Measurements from ENCODE around the gene BTBD9. TPM values are rescaled to one million over a fixed set of nuclear protein-coding genes. Genes with fewer than 3 reads are reported as not detected.

Gene BTBD9
- total and polyA plus RNA-seq, 2 experiments from 2014 or later = 8.4 to 10.1 TPM

DNA sequence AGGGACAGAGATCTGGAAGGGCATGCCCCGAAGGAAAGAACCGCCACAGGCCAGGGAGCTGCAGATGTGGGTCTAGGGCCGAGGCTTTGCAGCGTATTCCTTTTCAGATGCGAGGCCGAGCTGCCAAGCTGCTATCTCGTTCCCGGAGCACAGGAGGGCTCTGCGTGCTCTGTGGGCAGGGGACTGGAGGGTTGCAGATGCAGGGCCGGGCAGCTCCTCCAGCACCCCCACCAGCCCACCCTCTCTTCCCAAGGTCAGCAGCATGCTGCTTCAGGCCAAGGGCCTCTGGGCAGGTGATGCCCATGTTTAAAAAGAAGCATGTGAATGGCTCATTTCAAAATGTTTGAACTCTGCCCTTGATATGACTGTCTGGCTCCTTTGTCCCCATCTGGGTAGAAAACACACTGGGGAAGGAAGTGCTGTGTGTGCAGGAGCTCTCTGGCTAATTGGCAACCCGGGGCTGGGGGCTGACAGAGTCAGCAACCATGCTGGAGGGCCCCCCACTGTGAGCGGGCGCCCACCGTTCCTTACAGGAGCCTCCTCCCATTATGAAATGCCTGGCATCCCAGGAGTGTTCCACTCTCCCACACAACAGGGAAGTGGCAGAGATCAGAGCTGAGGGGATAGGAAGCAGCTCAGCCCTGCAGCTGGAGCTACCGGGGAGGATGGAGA is 466.9 kb downstream of the BTBD9 start:
- H3K36me3 ChIP-seq = no peaks in the 10 kb centered on the region
- TF ChIP-seq, protein P1, sequence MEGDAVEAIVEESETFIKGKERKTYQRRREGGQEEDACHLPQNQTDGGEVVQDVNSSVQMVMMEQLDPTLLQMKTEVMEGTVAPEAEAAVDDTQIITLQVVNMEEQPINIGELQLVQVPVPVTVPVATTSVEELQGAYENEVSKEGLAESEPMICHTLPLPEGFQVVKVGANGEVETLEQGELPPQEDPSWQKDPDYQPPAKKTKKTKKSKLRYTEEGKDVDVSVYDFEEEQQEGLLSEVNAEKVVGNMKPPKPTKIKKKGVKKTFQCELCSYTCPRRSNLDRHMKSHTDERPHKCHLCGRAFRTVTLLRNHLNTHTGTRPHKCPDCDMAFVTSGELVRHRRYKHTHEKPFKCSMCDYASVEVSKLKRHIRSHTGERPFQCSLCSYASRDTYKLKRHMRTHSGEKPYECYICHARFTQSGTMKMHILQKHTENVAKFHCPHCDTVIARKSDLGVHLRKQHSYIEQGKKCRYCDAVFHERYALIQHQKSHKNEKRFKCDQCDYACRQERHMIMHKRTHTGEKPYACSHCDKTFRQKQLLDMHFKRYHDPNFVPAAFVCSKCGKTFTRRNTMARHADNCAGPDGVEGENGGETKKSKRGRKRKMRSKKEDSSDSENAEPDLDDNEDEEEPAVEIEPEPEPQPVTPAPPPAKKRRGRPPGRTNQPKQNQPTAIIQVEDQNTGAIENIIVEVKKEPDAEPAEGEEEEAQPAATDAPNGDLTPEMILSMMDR (IDR thresholded peaks at IDR 0.05; ENCODE audit: low read depth, low read length) = no peak
- no peaks in the 10 kb centered on the region for H3K27me3 ChIP-seq
- no peaks in the 10 kb centered on the region for H3K9me3 ChIP-seq (ENCODE audit: low read depth)
- peaks cover 10% of the 10 kb centered on the region for H3K4me1 ChIP-seq (ENCODE audit: low read depth)
- no peak overlapping the region for H3K27ac ChIP-seq
- no peak for DNase-seq (ENCODE audit: low read depth in 1 of 2, low spot score in 1 of 2)
- H3K4me3 ChIP-seq = no peak overlapping the region

DNA sequence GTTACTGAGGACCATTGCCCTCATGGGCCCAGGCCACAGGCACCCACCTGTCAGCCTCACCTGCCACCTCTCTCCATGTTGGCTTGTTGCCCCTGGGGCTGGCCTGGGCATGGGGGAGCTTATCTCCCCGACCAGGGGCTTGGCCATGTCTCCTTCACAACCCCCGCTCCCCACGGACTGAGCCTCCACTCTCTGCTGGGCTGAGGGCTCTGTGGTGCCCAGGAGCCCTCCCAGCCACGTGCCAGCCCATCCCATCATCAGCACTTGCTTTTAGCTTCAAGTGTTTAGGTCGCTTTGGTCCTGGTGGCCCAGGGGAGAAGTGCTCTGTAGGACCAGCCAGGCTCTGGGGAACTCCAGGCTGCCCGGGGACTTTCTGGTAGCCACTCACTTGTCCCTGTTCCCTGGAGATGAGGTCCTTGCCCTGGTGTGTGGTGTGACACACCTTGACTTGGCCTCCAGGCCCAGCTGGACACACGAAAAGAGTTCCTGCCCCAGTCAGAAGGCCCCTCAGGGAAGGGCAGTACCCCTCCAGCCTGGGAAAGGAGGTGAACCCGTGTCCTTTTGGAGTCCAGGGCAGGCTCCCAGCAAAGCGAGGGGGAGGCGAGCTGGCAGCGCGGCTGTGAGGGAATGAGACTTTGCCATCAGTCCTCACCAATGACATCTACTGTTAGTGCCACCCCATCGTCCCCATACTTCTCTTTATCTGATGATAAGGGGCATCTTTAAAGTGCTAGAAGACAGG is 467.6 kb downstream of the BTBD9 start:
- H3K27me3 ChIP-seq = no peaks in the 10 kb centered on the region
- DNase-seq (ENCODE audit: low read depth in 1 of 2, low spot score in 1 of 2) = no peak
- H3K27ac ChIP-seq = no peak overlapping the region
- no peaks in the 10 kb centered on the region for H3K36me3 ChIP-seq
- H3K4me1 ChIP-seq (ENCODE audit: low read depth) = peaks cover 4% of the 10 kb centered on the region
- no peaks in the 10 kb centered on the region for H3K9me3 ChIP-seq (ENCODE audit: low read depth)
- TF ChIP-seq, protein P1 (IDR thresholded peaks at IDR 0.05; ENCODE audit: low read depth, low read length) = no peak
- H3K4me3 ChIP-seq = no peak overlapping the region

DNA sequence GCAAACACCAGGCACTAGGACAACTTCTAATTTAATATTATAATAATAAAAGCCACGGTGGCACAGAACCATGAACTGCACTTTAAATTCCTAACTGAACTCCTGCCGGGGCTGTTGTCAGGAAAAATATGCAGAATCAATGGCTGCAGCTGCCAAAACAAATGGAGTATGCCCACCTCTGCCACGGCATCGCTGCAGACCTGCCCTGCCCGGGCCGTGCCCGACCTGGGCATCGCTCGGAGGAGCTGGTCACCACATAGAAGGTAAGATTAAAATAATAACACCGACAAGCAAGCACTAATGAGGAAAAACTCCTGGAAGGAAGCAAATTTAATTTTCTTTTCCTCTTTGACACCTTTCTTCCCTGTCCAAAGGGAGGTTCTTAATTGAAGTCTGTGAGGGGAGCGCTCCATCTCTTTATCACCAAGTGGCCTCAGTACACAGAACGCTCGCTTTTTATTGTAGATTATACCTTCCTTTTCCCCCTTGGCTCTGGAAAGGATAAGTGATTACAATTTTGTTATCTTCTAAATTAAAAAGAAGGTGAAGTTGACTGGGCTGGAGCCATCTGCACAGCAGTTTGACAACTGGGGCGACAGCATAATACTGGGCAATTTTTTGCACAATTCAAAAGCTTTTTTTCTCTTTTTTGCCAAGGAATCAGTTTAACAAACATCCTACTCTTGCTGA is 468.9 kb downstream of the BTBD9 start:
- H3K27ac ChIP-seq = no peak overlapping the region
- no peaks in the 10 kb centered on the region for H3K27me3 ChIP-seq
- no peaks in the 10 kb centered on the region for H3K9me3 ChIP-seq (ENCODE audit: low read depth)
- H3K4me3 ChIP-seq = no peak overlapping the region
- TF ChIP-seq, protein P1 (IDR thresholded peaks at IDR 0.05; ENCODE audit: low read depth, low read length) = no peak
- H3K4me1 ChIP-seq (ENCODE audit: low read depth) = no peaks in the 10 kb centered on the region
- no peaks in the 10 kb centered on the region for H3K36me3 ChIP-seq
- no peak for DNase-seq (ENCODE audit: low read depth in 1 of 2, low spot score in 1 of 2)

DNA sequence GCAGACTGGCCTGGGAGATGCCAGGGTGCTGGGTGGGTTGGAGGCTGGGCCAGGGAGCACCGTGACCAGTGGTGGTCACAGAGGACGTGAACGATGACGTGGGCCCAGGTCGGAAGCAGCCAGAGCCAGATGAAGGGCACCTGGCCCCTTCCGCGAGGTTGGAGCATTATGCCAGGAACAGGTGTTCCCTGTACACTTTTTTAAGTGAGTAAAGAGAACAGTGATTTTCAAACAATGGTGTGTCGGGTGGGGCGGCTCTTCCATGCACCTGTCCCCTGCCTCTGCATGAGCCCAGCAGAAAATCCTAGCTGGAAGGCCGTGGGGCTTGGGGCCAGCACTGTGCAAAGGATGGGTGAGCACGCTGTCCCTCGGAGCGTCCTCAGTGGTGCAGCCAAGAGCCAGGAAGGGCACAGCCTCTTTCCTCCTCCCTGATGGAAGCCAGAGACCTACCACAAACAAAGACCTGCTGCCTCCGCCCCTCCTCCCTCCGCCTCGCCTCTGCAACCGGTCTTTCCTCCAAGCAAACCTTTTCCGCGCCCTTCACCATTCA is 469.7 kb downstream of the BTBD9 start:
- Histone ChIP-seq H3K9me3 (ENCODE audit: low read depth) (no peaks in the 10 kb centered on the region), H3K4me1 (ENCODE audit: low read depth) (no peaks in the 10 kb centered on the region), H3K27me3 (no peaks in the 10 kb centered on the region), H3K4me3 (no peak overlapping the region), H3K36me3 (no peaks in the 10 kb centered on the region), H3K27ac (no peak overlapping the region)
- DNase-seq (ENCODE audit: low read depth in 1 of 2, low spot score in 1 of 2) = no peak
- TF ChIP-seq, protein P1 (IDR thresholded peaks at IDR 0.05; ENCODE audit: low read depth, low read length) = no peak

DNA sequence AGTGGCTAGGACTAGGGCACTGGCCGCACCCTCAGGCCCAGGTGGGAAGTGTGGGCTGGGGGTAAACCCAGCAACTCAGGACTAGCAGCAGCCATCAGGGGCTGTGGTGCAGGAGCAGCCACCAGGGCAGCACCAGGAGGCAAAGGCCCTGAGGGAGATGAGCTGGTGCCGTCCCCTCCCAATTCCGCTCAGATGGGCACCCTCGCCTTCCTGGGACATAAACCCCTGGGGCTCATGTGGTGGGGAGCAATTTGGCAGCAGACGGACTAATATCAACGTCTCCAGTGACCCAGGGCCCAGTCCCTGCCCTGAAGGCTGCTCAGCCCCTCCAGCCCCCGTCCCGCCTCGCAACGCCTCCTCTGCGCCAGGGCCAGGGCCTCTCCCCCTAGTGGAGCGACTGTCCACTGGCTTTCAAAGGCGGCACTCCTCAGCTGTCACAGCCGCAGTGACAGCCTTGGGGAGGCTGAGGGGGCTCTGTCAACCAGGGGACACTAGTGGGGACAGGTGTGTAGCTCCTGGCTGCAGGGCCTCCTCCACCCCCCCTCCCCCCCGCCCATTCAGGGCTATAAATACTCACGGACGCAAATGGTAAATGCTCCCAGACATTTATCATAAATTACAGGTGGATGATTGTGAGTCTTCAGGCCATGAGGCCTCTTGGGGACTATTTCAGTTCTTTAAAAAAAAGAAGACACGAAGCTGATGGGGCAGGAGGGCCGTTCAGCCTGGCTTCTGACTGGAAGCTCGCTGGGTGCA is 470.3 kb downstream of the BTBD9 start:
- Histone ChIP-seq H3K4me3 (no peak overlapping the region), H3K27me3 (no peaks in the 10 kb centered on the region), H3K36me3 (no peaks in the 10 kb centered on the region), H3K9me3 (ENCODE audit: low read depth) (no peaks in the 10 kb centered on the region), H3K4me1 (ENCODE audit: low read depth) (no peaks in the 10 kb centered on the region), H3K27ac (no peak overlapping the region)
- DNase-seq (ENCODE audit: low read depth in 1 of 2, low spot score in 1 of 2) = no peak
- TF ChIP-seq, protein P1 (IDR thresholded peaks at IDR 0.05; ENCODE audit: low read depth, low read length) = no peak
